GM12891 (cell line): ENCODE results near the gene EDA.

Experiments
- POLR2A ChIP-seq: IDR thresholded peaks from 2 replicates; pipeline ENCODE4 v1.6.1; 2011; ENCODE audit warnings: low read depth, low read length, control low read depth
- POLR2AphosphoS5 ChIP-seq: IDR thresholded peaks from 2 replicates; pipeline ENCODE4 v1.6.1; 2011; ENCODE audit warnings: low read depth, low read length, control low read depth
- POU2F2 ChIP-seq: IDR thresholded peaks from 2 replicates; pipeline ENCODE4 v1.6.1; 2011; ENCODE audit warnings: low read depth, mild to moderate bottlenecking, control low read depth, low read length, moderate library complexity
- TAF1 ChIP-seq: IDR thresholded peaks from 2 replicates; pipeline ENCODE4 v1.6.1; 2011; ENCODE audit warnings: low read depth, low read length, control low read depth

- no peak for TF ChIP-seq POLR2AphosphoS5
- TF ChIP-seq POU2F2, result no peak
- TF ChIP-seq POLR2A, result no peak
- no peak for TF ChIP-seq TAF1
These were observed 54.2 kb downstream of the EDA start for GRCh38 chrX:69670001-69670555.
